OCI-LY7 (cell line): ENCODE data around the gene DUSP7.

Experiments used
- EZH2phosphoT487 ChIP-seq: fragments of 200-600 bp; sonication (generic); IDR thresholded peaks from 2 replicates; pipeline ENCODE4 v1.6.1; 2018; ENCODE audit warnings: low read depth, borderline replicate concordance, mild to moderate bottlenecking, mixed run types, antibody characterized with exemption, low read length, moderate library complexity, mixed read lengths
- TF ChIP-seq, protein P1 (sequence below): fragments of 200-600 bp; sonication (generic); conservative IDR thresholded peaks from 2 replicates; pipeline ENCODE4 v1.5.1; 2014; ENCODE audit warnings: mild to moderate bottlenecking, antibody characterized with exemption, low read length, moderate library complexity, mixed read lengths

GRCh38 chr3:52065264-52065756, 8.9 kb upstream of the DUSP7 start:
- TF ChIP-seq, protein P1, sequence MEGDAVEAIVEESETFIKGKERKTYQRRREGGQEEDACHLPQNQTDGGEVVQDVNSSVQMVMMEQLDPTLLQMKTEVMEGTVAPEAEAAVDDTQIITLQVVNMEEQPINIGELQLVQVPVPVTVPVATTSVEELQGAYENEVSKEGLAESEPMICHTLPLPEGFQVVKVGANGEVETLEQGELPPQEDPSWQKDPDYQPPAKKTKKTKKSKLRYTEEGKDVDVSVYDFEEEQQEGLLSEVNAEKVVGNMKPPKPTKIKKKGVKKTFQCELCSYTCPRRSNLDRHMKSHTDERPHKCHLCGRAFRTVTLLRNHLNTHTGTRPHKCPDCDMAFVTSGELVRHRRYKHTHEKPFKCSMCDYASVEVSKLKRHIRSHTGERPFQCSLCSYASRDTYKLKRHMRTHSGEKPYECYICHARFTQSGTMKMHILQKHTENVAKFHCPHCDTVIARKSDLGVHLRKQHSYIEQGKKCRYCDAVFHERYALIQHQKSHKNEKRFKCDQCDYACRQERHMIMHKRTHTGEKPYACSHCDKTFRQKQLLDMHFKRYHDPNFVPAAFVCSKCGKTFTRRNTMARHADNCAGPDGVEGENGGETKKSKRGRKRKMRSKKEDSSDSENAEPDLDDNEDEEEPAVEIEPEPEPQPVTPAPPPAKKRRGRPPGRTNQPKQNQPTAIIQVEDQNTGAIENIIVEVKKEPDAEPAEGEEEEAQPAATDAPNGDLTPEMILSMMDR, result no peak
- no peak for TF ChIP-seq EZH2phosphoT487
